LNCAP (cell line): ENCODE measurements around the gene FGR.

Experiments used
- CTCF ChIP-seq: fragments of 450-650 bp; IDR thresholded peaks from 2 replicates; pipeline ENCODE4 v1.5.1; 2017; ENCODE audit warnings: mild to moderate bottlenecking

The FGR gene

GRCh38 chr1:27603681-27604578, 31.1 kb downstream of the FGR start, which contains the start of gene AHDC1:
TSS of gene AHDC1 (minus strand) at chr1:27604144. CDS start at chr1:27552115, 52,029 bp downstream.
- no peak for TF ChIP-seq CTCF

DNA sequence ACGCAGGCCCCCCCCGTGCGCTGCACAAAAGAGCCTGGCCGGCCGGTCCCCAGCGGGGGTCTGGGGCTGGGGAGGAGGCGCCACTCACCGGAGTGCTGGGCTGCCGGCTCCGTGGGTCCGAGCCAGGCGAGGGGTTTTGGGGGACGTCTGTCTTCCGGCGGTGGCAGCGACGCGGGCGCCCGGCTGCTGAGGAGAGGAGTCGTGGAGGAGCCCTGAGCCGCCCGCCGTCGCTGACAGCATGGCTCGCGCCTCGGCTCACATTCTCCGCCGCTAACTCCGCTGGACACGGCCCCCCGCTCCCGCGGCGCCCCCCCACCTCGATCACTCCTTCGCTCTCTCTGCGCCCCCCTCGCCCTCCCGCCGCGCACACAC, 31.7 kb downstream of the FGR start:
- TF ChIP-seq CTCF = no peak

DNA sequence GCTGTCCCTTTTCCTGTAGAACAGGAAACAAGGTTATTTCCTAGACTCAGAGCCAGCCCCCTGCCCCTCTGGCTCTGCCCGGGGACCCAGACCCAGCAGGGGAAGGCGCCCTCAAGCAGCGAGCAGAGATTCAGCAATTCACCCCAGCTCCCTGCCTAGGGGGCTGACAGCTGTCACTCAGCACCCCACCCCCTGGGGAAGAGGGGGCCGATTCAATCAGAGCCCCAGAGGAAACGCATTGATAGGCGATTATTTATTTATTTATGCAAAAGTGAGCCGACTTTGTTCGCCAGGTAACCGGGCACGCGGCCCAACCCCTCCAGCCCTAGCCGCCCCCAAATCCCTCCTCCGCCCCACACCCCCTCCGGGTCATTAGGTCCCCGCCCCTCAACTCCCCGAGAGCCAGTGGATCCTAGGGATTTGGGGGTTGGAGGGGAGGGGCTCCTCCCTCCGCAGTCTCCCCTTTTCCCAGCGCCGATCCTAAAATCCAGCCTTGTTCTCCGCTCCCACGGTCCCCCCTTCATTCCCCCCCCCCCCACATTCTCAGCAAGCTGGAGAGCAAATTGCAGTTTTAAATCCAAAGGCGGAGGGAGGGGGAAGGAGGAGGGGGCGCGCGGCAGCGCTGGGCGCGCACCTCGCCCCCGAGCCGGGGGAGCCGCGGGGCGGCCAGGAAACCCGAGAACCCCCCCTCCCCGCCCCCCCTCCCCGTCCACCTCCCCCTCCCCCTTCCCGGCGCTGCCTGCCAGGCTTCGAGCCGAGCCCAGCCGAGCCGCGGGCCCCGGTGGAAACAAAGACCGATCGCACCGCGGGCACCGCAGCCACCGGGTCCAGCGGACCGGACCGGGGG, 32.3 kb downstream of the FGR start:
- TF ChIP-seq CTCF = no peak

DNA sequence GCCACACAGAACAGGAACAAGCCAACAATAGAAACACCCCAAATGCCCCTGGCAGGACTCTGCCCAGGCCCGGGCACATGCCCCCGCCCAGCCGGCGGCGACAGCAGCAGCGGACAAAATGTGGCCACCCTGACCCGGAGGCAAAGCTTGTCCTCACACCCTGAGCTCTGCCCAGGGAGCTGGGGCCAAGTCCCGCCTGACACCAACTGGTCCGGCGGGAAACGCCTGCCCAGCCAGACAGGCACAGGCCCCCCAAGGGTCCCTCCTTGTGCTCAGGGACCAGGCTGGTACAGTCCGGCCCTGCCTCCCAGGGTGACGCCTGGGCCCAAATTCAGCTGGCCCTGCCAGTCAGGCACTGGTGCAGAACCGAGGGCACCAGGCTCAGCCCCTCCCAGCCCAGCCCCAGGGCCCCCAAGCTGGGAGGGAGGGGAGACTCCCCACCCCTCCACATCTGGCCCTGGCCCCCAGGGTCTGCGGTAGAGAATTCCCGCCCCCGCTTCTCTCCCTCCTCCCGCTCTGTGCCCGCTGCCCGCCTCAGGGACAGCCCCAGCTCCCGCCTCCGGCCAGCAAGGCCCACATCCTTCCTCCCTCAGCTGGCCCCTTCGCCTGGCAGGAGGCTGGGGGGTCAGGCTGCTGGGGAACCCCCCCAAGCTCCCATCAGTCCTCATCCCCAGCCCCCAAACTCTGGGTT, 33.1 kb downstream of the FGR start:
- no peak for TF ChIP-seq CTCF

DNA sequence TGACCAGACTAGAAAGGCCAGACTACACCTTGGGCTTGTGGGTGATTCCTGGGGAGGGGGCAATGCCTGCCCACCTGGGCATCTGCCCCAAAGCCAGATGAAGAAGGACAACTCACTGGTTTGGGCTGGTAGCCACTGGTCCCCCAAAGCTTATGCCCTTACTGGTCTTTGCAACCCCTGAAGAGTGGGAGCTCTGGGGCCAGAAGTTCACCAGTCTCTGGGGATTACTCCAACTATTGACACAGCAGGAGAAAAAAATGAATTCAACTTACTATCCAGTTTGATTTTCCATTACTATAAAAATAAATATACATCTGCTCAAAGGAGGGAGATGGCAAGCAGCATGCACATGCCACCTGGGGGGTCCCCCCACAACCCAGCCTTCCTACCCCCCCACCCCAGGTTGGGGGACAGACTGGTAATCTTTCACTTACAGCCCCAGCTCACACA, 33.6 kb downstream of the FGR start:
- TF ChIP-seq CTCF = no peak

DNA sequence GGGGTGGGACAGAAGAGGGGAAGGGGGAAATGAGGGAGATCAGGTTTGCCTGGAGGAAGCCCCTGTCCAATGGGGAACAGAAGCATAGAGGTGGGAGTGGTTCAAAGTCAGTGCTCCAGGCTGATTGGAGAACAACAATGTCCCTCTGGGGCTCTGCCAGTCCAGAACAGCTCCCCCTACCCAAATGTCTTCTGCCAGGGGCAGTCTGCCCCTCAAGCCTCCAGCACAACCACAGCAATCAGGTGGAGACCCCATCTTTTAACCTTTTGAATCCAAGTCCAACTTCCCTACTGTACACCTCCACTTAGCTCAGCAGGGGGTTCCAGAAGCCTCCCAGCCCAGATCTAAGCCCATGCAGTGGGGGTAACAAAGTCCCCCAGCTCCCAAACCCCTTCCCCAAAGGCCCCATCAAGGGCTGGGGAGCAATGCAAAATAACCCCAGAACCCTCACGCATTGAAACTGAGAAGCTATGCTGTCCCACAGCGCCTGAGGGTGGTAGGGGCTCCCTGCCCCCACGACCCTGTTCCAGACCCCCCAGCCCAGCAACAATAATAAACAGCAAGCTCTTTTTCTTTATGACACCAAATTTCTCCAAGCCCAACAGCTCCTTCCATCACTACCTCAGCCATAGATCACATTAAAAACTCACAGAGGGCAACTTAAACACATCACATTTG, 34.3 kb downstream of the FGR start:
- no peak for TF ChIP-seq CTCF
